ENCODE measurements around the gene PDCD1.

Gene PDCD1

GRCh38 chr2:241895712-241896641, 37.3 kb upstream of the PDCD1 start:
- DNase-seq (ENCODE audit: low spot score) = peak; percentile 64

GRCh38 chr2:241895427-241895711, 36.7 kb upstream of the PDCD1 start:
- DNase-seq (ENCODE audit: low spot score) = no peak

- no peak for DNase-seq (ENCODE audit: low spot score)
These were observed 36.2 kb upstream of the PDCD1 start for GRCh38 chr2:241894681-241895426.

- no peak for DNase-seq (ENCODE audit: low spot score)
These were observed 35.5 kb upstream of the PDCD1 start for GRCh38 chr2:241894056-241894641.

- DNase-seq (ENCODE audit: low spot score) = no peak
These were observed 34.6 kb upstream of the PDCD1 start for GRCh38 chr2:241893265-241893664.

GRCh38 chr2:241892299-241893137, 33.8 kb upstream of the PDCD1 start:
- DNase-seq (ENCODE audit: low spot score) = no peak

GRCh38 chr2:241891988-241892298, 33.2 kb upstream of the PDCD1 start:
- DNase-seq (ENCODE audit: low spot score) = no peak

GRCh38 chr2:241891315-241891987, 32.8 kb upstream of the PDCD1 start:
- DNase-seq (ENCODE audit: low spot score) = no peak

- no peak for DNase-seq (ENCODE audit: low spot score)
These were observed 32.0 kb upstream of the PDCD1 start for GRCh38 chr2:241890524-241891235.

- DNase-seq (ENCODE audit: low spot score) = no peak
These were observed 29.9 kb upstream of the PDCD1 start for GRCh38 chr2:241888641-241889040.

- no peak for DNase-seq (ENCODE audit: low spot score)
These were observed 29.3 kb upstream of the PDCD1 start for GRCh38 chr2:241887806-241888522.

- no peak for DNase-seq (ENCODE audit: low spot score)
These were observed 28.2 kb upstream of the PDCD1 start for GRCh38 chr2:241886840-241887447.

GRCh38 chr2:241885946-241886643, 27.4 kb upstream of the PDCD1 start:
- no peak for DNase-seq (ENCODE audit: low spot score)

- DNase-seq (ENCODE audit: low spot score) = no peak
These were observed 26.7 kb upstream of the PDCD1 start for GRCh38 chr2:241885291-241885945.

- no peak for DNase-seq (ENCODE audit: low spot score)
These were observed 26.2 kb upstream of the PDCD1 start for GRCh38 chr2:241884951-241885290.

GRCh38 chr2:241882091-241882625, 23.5 kb upstream of the PDCD1 start:
- no peak for DNase-seq (ENCODE audit: low spot score)

GRCh38 chr2:241880311-241881073, 21.8 kb upstream of the PDCD1 start:
- no peak for DNase-seq (ENCODE audit: low spot score)

GRCh38 chr2:241879326-241879725, 20.6 kb upstream of the PDCD1 start:
- DNase-seq (ENCODE audit: low spot score) = no peak

All from ecto neural progenitor cell (in vitro differentiated cells).